Measurements from ENCODE around the gene NHLRC4. TPM values are rescaled to one million over a fixed set of nuclear protein-coding genes. Genes with fewer than 3 reads are reported as not detected.

Gene NHLRC4
- total and polyA plus RNA-seq, 9 of the 15 experiments (the other 6 are each of a cell fraction or from before 2014, with no cell fraction given) = 0.24 to 3.7 (median 1.3) TPM; not detected in 2

GRCh38 chr16:527015-527903 is 39.5 kb upstream of the NHLRC4 start, which contains the start of gene CAPN15:
Gene CAPN15 (plus strand): TSS chr16:527712. CDS start chr16:546839, 19,127 bp downstream.
- Histone ChIP-seq H3K79me2 (ENCODE audit: control insufficient read depth, insufficient read depth, low read length) (peaks cover 74% of the 10 kb centered on the region), H2AFZ (ENCODE audit: low read depth, low read length) (peak within 1 kb of the TSS; percentile 90), H3K4me3 (peak within 1 kb of the TSS; percentile 68), H3K27ac (ENCODE audit: extremely low read depth, low read depth, low read length) (peak within 1 kb of the TSS; percentile 98), H4K20me1 (replicated peaks; ENCODE audit: control insufficient read depth, insufficient read depth, low read length) (peaks cover 15% of the 10 kb centered on the region), H3K9ac (ENCODE audit: insufficient read depth in 1 of 2, low read depth in 2 of 2, low read length in 2 of 2) (peak within 1 kb of the TSS; percentile 92 to 95), H3K4me1 (replicated peaks in 1 of 2; ENCODE audit: control insufficient read depth in 2 of 2, insufficient read depth in 2 of 2, low read length in 2 of 2) (peaks cover 27 to 79% of the 10 kb centered on the region in 2 experiments), H3K9me3 (replicated peaks; ENCODE audit: control insufficient read depth, insufficient read depth, low read depth, low read length) (no peaks in the 10 kb centered on the region), H3K36me3 (ENCODE audit: control insufficient read depth, insufficient read depth, low read length) (peaks cover 27% of the 10 kb centered on the region; the same call in 2 of the 3 replicates), H3K27me3 (ENCODE audit: control insufficient read depth in 2 of 2, insufficient read depth in 2 of 2, low read length in 2 of 2) (no peaks in the 10 kb centered on the region), H3K4me2 (ENCODE audit: insufficient read depth, low read length) (peak within 1 kb of the TSS; percentile 90), H3K9me1 (ENCODE audit: control insufficient read depth, insufficient read depth, low read length) (peaks cover 13% of the 10 kb centered on the region)
- CTCF ChIA-PET (ENCODE audit: low intra/inter-chr PET ratio) = no interaction called here
- BruUV-seq (replicated peaks) = no TSS peak
- WGBS (ENCODE audit: insufficient coverage, low coverage, missing lambda C conversion rate) = under 1% methylated on average over 92 of the region's 129 CpGs
- in situ Hi-C loops (cut with MboI) (no loop called here), intact Hi-C loops (cut with micrococcal nuclease) (loop anchor here (5.0 kb wide), 1 partner anchor 40 kb away; the partner anchor contains the start of genes NHLRC4 and PIGQ)
- peak; percentile 88 to 92 (median 90) for DNase-seq (ENCODE audit: extremely low read depth in 1 of 4, low spot score in 3 of 4)
- POLR2A ChIA-PET = interaction anchor here (0.6 to 1.3 kb wide), 9 partner anchors 9 to 313 kb away, joined by 3 to 5 read pairs (median 3); partner anchors contain the start of gene METTL26
- ATAC-seq = peak; percentile 85
- peak; percentile 48 for FAIRE-seq
- TF ChIP-seq HMGN3 (IDR thresholded peaks at IDR 0.05; ENCODE audit: borderline replicate concordance, extremely low read depth, insufficient read length, low read depth, low read length) (peak; percentile 78), ERF (CRISPR knock-in tag; IDR thresholded peaks at IDR 0.05) (0 out of 2 replicates have a peak, but pooled peaks have one; percentile 62), RFX7 (CRISPR knock-in tag; IDR thresholded peaks at IDR 0.05) (no peak), TARDBP (IDR thresholded peaks at IDR 0.05) (0 out of 2 replicates have a peak, but pooled peaks have one; percentile 77), EGR1 (conservative IDR thresholded peaks at IDR 0.05) (peak; percentile 42; the same call in 1 of the 2 replicates), SETDB1 (IDR thresholded peaks at IDR 0.05; ENCODE audit: low read length) (no peak), ZNF311 (CRISPR knock-in tag; IDR thresholded peaks at IDR 0.05) (peak; percentile 83; the same call in 1 of the 2 replicates), ZNF785 (CRISPR knock-in tag; IDR thresholded peaks at IDR 0.05) (no peak), ELF1 (tag; IDR thresholded peaks at IDR 0.05) (peak; percentile 94), MYC (IDR thresholded peaks at IDR 0.05; ENCODE audit: low read depth, low read length) (peak; percentile 48; the same call in 1 of the 2 replicates), MYC (CRISPR knock-in tag; IDR thresholded peaks at IDR 0.05; ENCODE audit: borderline replicate concordance, low read depth) (0 out of 2 replicates have a peak, but pooled peaks have one; percentile 41), CREB1 (IDR thresholded peaks at IDR 0.05) (peak; percentile 84), CREB1 (CRISPR knock-in tag; IDR thresholded peaks at IDR 0.05) (peak; percentile 62), POLR2A (conservative IDR thresholded peaks at IDR 0.05) (peak; percentile 70), GABPB1 (CRISPR knock-in tag; IDR thresholded peaks at IDR 0.05) (peak; percentile 92), CHD4 (IDR thresholded peaks at IDR 0.05; ENCODE audit: insufficient read depth, insufficient replicate concordance, low read depth, low read length, poor library complexity, severe bottlenecking) (no peak), CEBPG (CRISPR knock-in tag; IDR thresholded peaks at IDR 0.05) (no peak; the same call in 1 of the 2 replicates), CEBPG (tag; conservative IDR thresholded peaks at IDR 0.05 in 1 of 2, IDR thresholded peaks at IDR 0.05 in 1 of 2) (no peak)
- TF ChIP-seq, protein P1, sequence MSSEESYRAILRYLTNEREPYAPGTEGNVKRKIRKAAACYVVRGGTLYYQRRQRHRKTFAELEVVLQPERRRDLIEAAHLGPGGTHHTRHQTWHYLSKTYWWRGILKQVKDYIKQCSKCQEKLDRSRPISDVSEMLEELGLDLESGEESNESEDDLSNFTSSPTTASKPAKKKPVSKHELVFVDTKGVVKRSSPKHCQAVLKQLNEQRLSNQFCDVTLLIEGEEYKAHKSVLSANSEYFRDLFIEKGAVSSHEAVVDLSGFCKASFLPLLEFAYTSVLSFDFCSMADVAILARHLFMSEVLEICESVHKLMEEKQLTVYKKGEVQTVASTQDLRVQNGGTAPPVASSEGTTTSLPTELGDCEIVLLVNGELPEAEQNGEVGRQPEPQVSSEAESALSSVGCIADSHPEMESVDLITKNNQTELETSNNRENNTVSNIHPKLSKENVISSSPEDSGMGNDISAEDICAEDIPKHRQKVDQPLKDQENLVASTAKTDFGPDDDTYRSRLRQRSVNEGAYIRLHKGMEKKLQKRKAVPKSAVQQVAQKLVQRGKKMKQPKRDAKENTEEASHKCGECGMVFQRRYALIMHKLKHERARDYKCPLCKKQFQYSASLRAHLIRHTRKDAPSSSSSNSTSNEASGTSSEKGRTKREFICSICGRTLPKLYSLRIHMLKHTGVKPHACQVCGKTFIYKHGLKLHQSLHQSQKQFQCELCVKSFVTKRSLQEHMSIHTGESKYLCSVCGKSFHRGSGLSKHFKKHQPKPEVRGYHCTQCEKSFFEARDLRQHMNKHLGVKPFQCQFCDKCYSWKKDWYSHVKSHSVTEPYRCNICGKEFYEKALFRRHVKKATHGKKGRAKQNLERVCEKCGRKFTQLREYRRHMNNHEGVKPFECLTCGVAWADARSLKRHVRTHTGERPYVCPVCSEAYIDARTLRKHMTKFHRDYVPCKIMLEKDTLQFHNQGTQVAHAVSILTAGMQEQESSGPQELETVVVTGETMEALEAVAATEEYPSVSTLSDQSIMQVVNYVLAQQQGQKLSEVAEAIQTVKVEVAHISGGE (CRISPR knock-in tag; IDR thresholded peaks at IDR 0.05) = peak; percentile 50 to 97 (median 58); a peak in 5 of 6 replicates
